ENCODE measurements around the gene ASH1L. TPM values are rescaled to one million over a fixed set of nuclear protein-coding genes. Genes with fewer than 3 reads are reported as not detected.
"Not testable (repeated sequence)": the region's sequence is repeated elsewhere in the genome, so short reads cannot be mapped to it uniquely, and the experiment has no call there.

The ASH1L gene
- total RNA-seq, 1 donor from 2014 or later, result 43.0 TPM

DNA sequence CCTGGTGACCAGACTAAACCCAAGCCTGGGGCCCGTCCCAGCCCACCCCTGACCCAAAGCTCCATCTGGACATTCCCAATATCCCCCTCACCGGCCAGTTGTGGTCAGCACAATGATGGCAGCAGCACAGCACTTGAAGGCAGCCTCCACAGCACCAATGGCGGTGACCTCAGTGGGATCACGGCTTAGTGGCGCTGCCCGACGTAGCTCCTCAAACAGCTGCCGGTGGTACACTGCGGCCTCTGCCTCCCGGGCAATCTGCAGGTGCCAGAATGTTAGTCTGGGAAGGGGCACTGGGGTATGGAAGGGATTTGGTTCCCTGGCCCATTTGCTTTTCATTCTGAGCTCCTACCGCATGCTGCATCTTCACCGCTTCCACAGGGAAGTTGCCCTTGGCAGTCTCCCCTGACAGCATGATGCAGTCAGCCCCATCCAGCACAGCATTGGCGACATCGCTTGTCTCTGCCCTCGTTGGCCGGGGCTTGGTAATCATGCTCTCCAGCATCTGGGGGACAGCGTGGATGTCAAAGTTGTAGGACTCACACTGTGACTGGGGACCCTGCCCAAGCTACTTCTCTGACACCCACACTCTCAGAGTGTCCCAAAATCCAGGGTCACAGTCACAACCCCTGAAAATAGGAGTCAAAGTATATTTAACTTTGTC is 269.4 kb downstream of the ASH1L start:
- H3K27ac Mint-ChIP-seq (ENCODE audit: unreplicated experiment), result no peak overlapping the region
- H3K4me3 Mint-ChIP-seq (ENCODE audit: unreplicated experiment), result no peak overlapping the region
- H3K27me3 Mint-ChIP-seq (ENCODE audit: unreplicated experiment), result peaks cover 24% of the 10 kb centered on the region
- peaks cover 2% of the 10 kb centered on the region for H3K4me1 Mint-ChIP-seq (ENCODE audit: low read depth, unreplicated experiment)
- no peak for DNase-seq
- TF ChIP-seq CTCF (IDR thresholded peaks at IDR 0.05; ENCODE audit: partially characterized antibody, unreplicated experiment), result no peak
- peaks cover 8% of the 10 kb centered on the region for H3K36me3 Mint-ChIP-seq (ENCODE audit: unreplicated experiment)
- peaks cover 9% of the 10 kb centered on the region for H3K9me3 Mint-ChIP-seq (ENCODE audit: unreplicated experiment)

- DNase-seq; H3K9me3 Mint-ChIP-seq (ENCODE audit: unreplicated experiment); H3K36me3 Mint-ChIP-seq (ENCODE audit: unreplicated experiment); H3K4me3 Mint-ChIP-seq (ENCODE audit: unreplicated experiment); H3K4me1 Mint-ChIP-seq (ENCODE audit: low read depth, unreplicated experiment); H3K27ac Mint-ChIP-seq (ENCODE audit: unreplicated experiment): not testable (repeated sequence)
- peaks cover 14% of the 10 kb centered on the region for H3K27me3 Mint-ChIP-seq (ENCODE audit: unreplicated experiment)
Observed at GRCh38 chr1:155291006-155291405, 271.6 kb downstream of the ASH1L start.

- no peak for DNase-seq
- Mint-ChIP-seq H3K4me1 (ENCODE audit: low read depth, unreplicated experiment) (no peaks in the 10 kb centered on the region), H3K27ac (ENCODE audit: unreplicated experiment) (no peak overlapping the region), H3K9me3 (ENCODE audit: unreplicated experiment) (peaks cover 9% of the 10 kb centered on the region), H3K4me3 (ENCODE audit: unreplicated experiment) (no peak overlapping the region), H3K36me3 (ENCODE audit: unreplicated experiment) (peaks cover 12% of the 10 kb centered on the region), H3K27me3 (ENCODE audit: unreplicated experiment) (peaks cover 2% of the 10 kb centered on the region)
- TF ChIP-seq CTCF (IDR thresholded peaks at IDR 0.05; ENCODE audit: partially characterized antibody, unreplicated experiment), result no peak
Observed at GRCh38 chr1:155287987-155288543, 274.5 kb downstream of the ASH1L start.

- no peak for DNase-seq
- Mint-ChIP-seq H3K36me3 (ENCODE audit: unreplicated experiment) (peaks cover 12% of the 10 kb centered on the region), H3K9me3 (ENCODE audit: unreplicated experiment) (peaks cover 9% of the 10 kb centered on the region), H3K4me3 (ENCODE audit: unreplicated experiment) (no peak overlapping the region), H3K4me1 (ENCODE audit: low read depth, unreplicated experiment) (no peaks in the 10 kb centered on the region), H3K27me3 (ENCODE audit: unreplicated experiment) (peaks cover 2% of the 10 kb centered on the region), H3K27ac (ENCODE audit: unreplicated experiment) (no peak overlapping the region)
- no peak for TF ChIP-seq CTCF (IDR thresholded peaks at IDR 0.05; ENCODE audit: partially characterized antibody, unreplicated experiment)
Observed at GRCh38 chr1:155286544-155286943, 276.1 kb downstream of the ASH1L start.

- Mint-ChIP-seq H3K27me3 (ENCODE audit: unreplicated experiment) (peaks cover 2% of the 10 kb centered on the region), H3K27ac (ENCODE audit: unreplicated experiment) (no peak overlapping the region), H3K36me3 (ENCODE audit: unreplicated experiment) (peaks cover 12% of the 10 kb centered on the region), H3K4me3 (ENCODE audit: unreplicated experiment) (no peak overlapping the region), H3K9me3 (ENCODE audit: unreplicated experiment) (peaks cover 9% of the 10 kb centered on the region), H3K4me1 (ENCODE audit: low read depth, unreplicated experiment) (no peaks in the 10 kb centered on the region)
- no peak for DNase-seq
- TF ChIP-seq CTCF (IDR thresholded peaks at IDR 0.05; ENCODE audit: partially characterized antibody, unreplicated experiment), result no peak
Observed at GRCh38 chr1:155285631-155286044, 277.0 kb downstream of the ASH1L start.

Small RNA genes within 50 kb of the gene (microRNA-seq; reads per million reads assigned to microRNA genes)
- not detected for gene MIR555 (ENCODE audit: unreplicated experiment)

Other genes starting within 250 kb of the ASH1L start
- gene RUSC1, start 241.9 kb downstream of the ASH1L start, total RNA-seq (ENCODE audit: unreplicated experiment), result 305 TPM
- 55.7 TPM for gene MSTO1, start 47.4 kb upstream of the ASH1L start, total RNA-seq (ENCODE audit: unreplicated experiment)
- 61.1 TPM for gene YY1AP1, start 126.0 kb upstream of the ASH1L start, total RNA-seq (ENCODE audit: unreplicated experiment)
- gene DAP3, start 126.3 kb upstream of the ASH1L start, total RNA-seq (ENCODE audit: unreplicated experiment), result 88.3 TPM

Measured in glutamatergic neuron (in vitro differentiated cells).